Gastroesophageal sphincter (tissue), 4 donors: ENCODE data around the gene RBP5. TPM values are rescaled to one million over a fixed set of nuclear protein-coding genes. Genes with fewer than 3 reads are reported as not detected.

Source experiments
- ATAC-seq: fragments of 150-250 bp; one replicate; pipeline ENCODE4 v1.9.1; 2016; ENCODE audit warnings: mild to moderate bottlenecking, moderate library complexity
- H3K27ac ChIP-seq, 4 donors: fragments of 200-600 bp; sonication (generic) in 3 of 4; 1 replicate in 3 of 4; 2 replicates in 1 of 4; pipeline ENCODE4 v1.5.1; 2016 to 2019
- H3K27me3 ChIP-seq: fragments of 200-600 bp; sonication (generic); one replicate; pipeline ENCODE4 v1.5.1; 2019
- H3K36me3 ChIP-seq, 2 donors: fragments of 200-600 bp; sonication (generic); one replicate each; pipeline ENCODE4 v1.5.1; 2019; ENCODE audit warnings: control low read depth in 1 of 2
- H3K4me1 ChIP-seq, 3 donors: fragments of 200-600 bp; sonication (generic); 1 replicate in 2 of 3; 2 replicates in 1 of 3; pipeline ENCODE4 v1.5.1; 2016 to 2019; ENCODE audit warnings: control low read depth in 2 of 3
- H3K4me3 ChIP-seq, 2 donors: fragments of 200-600 bp; sonication (generic); one replicate each; pipeline ENCODE4 v1.5.1; 2019; ENCODE audit warnings: mild to moderate bottlenecking in 1 of 2, moderate library complexity in 1 of 2
- H3K9me3 ChIP-seq, 3 donors: fragments of 200-600 bp; sonication (generic); one replicate each; pipeline ENCODE4 v1.5.1; 2017 to 2019; ENCODE audit warnings: control low read depth in 2 of 3
- CTCF ChIP-seq, 4 experiments: fragments of 200-600 bp in 2 of 4; fragments of 450-650 bp in 2 of 4; sonication (generic) in 1 of 4; IDR thresholded peaks; one replicate each; pipeline ENCODE4 v1.5.1; 2017 to 2019; ENCODE audit warnings: antibody characterized with exemption in 4 of 4, mild to moderate bottlenecking in 2 of 4, moderate library complexity in 2 of 4
- EP300 ChIP-seq: sonication (generic); formaldehyde crosslinking; IDR thresholded peaks from one replicate; pipeline ENCODE4 v1.6.1; 2017; ENCODE audit warnings: antibody characterized with exemption, mild to moderate bottlenecking
- POLR2A ChIP-seq, 2 donors: fragments of 450-650 bp; IDR thresholded peaks; one replicate each; pipeline ENCODE4 v1.6.1; 2017; ENCODE audit warnings: antibody characterized with exemption in 2 of 2, mild to moderate bottlenecking in 2 of 2, moderate library complexity in 1 of 2
- POLR2AphosphoS5 ChIP-seq: sonication (generic); formaldehyde crosslinking; IDR thresholded peaks from one replicate; pipeline ENCODE4 v1.6.1; 2017; ENCODE audit warnings: antibody characterized with exemption
- WGBS, 2 donors: methylation state at CpG; one replicate each; pipeline ENCODE4 v1.1.5; 2018; ENCODE audit warnings: low coverage in 1 of 2; 5-methylcytosine and 5-hydroxymethylcytosine counted together
- total RNA-seq, 4 donors: library from RNA; depleted of rRNA; stranded (reverse); fragments of >200 nt; gene quantifications; one replicate each; pipeline ENCODE4 v1.1.0, GENCODE V29; 2016

RBP5 gene
- total RNA-seq, 4 donors from 2014 or later: 0.58 to 1.1 TPM; not detected in 2

GRCh38 chr12:7125632-7126227 is 3.0 kb downstream of the RBP5 start:
- H3K4me1 ChIP-seq: peaks cover 0 to 30% (median 14%) of the 10 kb centered on the region in 3 donors
- WGBS, 2 donors: 57% methylated on average over 3 of the region's 4 CpGs; no CpG with 5 or more reads in 1 of the 2 donors
- no peak overlapping the region for H3K27ac ChIP-seq
- no peaks in the 10 kb centered on the region for H3K9me3 ChIP-seq
- no peaks in the 10 kb centered on the region for H3K36me3 ChIP-seq
- no peak for TF ChIP-seq POLR2A (IDR thresholded peaks at IDR 0.05)
- no peak for TF ChIP-seq POLR2AphosphoS5
- no peak for TF ChIP-seq CTCF (IDR thresholded peaks at IDR 0.05)
- no peak for TF ChIP-seq EP300
- no peaks in the 10 kb centered on the region for H3K27me3 ChIP-seq
- ATAC-seq: no peak
- no peak overlapping the region for H3K4me3 ChIP-seq

DNA sequence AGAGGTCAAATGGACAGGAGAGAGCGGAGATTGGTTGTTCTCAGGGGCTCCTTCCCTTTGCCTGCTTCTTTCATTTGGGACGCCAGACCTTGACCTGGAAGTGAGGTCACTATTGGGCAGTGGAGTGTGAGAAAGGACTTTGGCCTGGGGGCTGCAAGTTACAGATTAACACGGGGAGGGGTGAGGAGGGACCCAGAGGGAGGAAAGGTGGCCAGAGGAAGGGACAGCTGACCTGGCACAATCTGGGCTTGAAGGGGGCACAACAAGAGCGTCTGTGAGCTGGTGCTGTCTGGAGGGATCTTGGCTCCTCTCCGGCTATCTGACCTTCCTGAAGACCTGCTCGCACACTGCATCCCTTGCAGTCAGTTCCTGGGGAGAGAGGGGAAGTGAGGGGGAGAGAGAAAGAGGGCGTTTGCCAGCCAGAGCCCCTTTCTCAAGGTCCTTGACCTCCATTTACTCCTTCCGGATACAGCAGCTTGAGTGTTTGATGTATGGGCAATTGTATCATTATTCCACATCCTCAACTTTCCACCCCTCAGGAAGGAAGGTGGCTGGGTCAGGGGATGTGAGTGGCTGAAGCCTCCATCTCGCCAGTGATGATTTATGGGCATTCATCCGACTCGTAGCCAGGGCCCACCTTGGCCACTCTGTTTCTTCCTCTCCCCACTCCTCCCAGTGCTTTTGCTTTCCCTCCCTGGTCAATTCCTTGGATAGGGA is 4.7 kb downstream of the RBP5 start:
- Histone ChIP-seq H3K27ac (peak overlapping the region in 1 of 4 donors; percentile 31), H3K36me3 (no peaks in the 10 kb centered on the region), H3K9me3 (no peaks in the 10 kb centered on the region), H3K27me3 (no peaks in the 10 kb centered on the region), H3K4me1 (peaks cover 0 to 13% (median 3%) of the 10 kb centered on the region in 3 donors), H3K4me3 (no peak overlapping the region)
- no peak for TF ChIP-seq EP300
- TF ChIP-seq CTCF (IDR thresholded peaks at IDR 0.05): no peak
- TF ChIP-seq POLR2AphosphoS5: no peak
- TF ChIP-seq POLR2A (IDR thresholded peaks at IDR 0.05): no peak
- no peak for ATAC-seq
- WGBS, 2 donors: 59 to 60% methylated on average over 5 to 6 of the region's 11 CpGs

- Histone ChIP-seq H3K36me3 (peaks cover 0 to 3% of the 10 kb centered on the region in 2 donors), H3K9me3 (no peaks in the 10 kb centered on the region), H3K27me3 (no peaks in the 10 kb centered on the region), H3K27ac (no peak overlapping the region), H3K4me3 (no peak overlapping the region), H3K4me1 (peaks cover 0 to 4% (median 2%) of the 10 kb centered on the region in 3 donors)
- TF ChIP-seq EP300: no peak
- ATAC-seq: no peak
- WGBS, 2 donors: 50 to 86% methylated on average over 1 to 6 of the region's 7 CpGs
These were observed 5.6 kb downstream of the RBP5 start for GRCh38 chr12:7122811-7123769.

GRCh38 chr12:7121324-7121723 is 7.4 kb downstream of the RBP5 start:
- peaks cover 0 to 21% of the 10 kb centered on the region in 2 donors for H3K36me3 ChIP-seq
- peaks cover 0 to 4% (median 2%) of the 10 kb centered on the region in 3 donors for H3K4me1 ChIP-seq
- ATAC-seq: no peak
- WGBS, 2 donors: 87% methylated on average over 3 of the region's 5 CpGs; no CpG with 5 or more reads in 1 of the 2 donors
- TF ChIP-seq CTCF (IDR thresholded peaks at IDR 0.05) (no peak), POLR2AphosphoS5 (no peak), EP300 (no peak), POLR2A (IDR thresholded peaks at IDR 0.05) (no peak)
- no peaks in the 10 kb centered on the region for H3K9me3 ChIP-seq
- no peak overlapping the region for H3K27ac ChIP-seq
- H3K27me3 ChIP-seq: no peaks in the 10 kb centered on the region
- no peak overlapping the region for H3K4me3 ChIP-seq

- no peak for ATAC-seq
- Histone ChIP-seq H3K27me3 (no peaks in the 10 kb centered on the region), H3K4me3 (no peak overlapping the region), H3K4me1 (peaks cover 0 to 4% (median 2%) of the 10 kb centered on the region in 3 donors), H3K27ac (no peak overlapping the region), H3K36me3 (peaks cover 0 to 32% of the 10 kb centered on the region in 2 donors), H3K9me3 (no peaks in the 10 kb centered on the region)
- TF ChIP-seq CTCF (IDR thresholded peaks at IDR 0.05) (no peak), POLR2A (IDR thresholded peaks at IDR 0.05) (no peak), POLR2AphosphoS5 (no peak), EP300 (no peak)
- WGBS, 2 donors: 100% methylated on average over 1 of the region's 5 CpGs; no CpG with 5 or more reads in 1 of the 2 donors
These were observed 8.5 kb downstream of the RBP5 start for GRCh38 chr12:7120166-7120565.
